HEK293T (cell line): ENCODE measurements around the gene BAZ2A.

Experiments
- BHLHE40 ChIP-seq: fragments of 450-650 bp; IDR thresholded peaks from 2 replicates; pipeline ENCODE4 v1.6.1; 2016; ENCODE audit warnings: mild to moderate bottlenecking, moderate library complexity, borderline replicate concordance
- ELF4 ChIP-seq: fragments of 450-650 bp; IDR thresholded peaks from 2 replicates; pipeline ENCODE4 v1.6.1; 2017; ENCODE audit warnings: antibody characterized with exemption
- L3MBTL2 ChIP-seq: fragments of 450-650 bp; conservative IDR thresholded peaks from 2 replicates; pipeline ENCODE4 v1.6.1; 2016; ENCODE audit warnings: mild to moderate bottlenecking
- NFRKB ChIP-seq: fragments of 450-650 bp; IDR thresholded peaks from 2 replicates; pipeline ENCODE4 v1.6.1; 2016; ENCODE audit warnings: mild to moderate bottlenecking, moderate library complexity
- SP1 ChIP-seq: fragments of 450-650 bp; IDR thresholded peaks from 2 replicates; pipeline ENCODE4 v1.6.1; 2017
- SUZ12 ChIP-seq: fragments of 450-650 bp; IDR thresholded peaks from 2 replicates; pipeline ENCODE4 v1.6.1; 2016; ENCODE audit warnings: mild to moderate bottlenecking

- TF ChIP-seq SUZ12 = no peak
- no peak for TF ChIP-seq ELF4
- TF ChIP-seq SP1 = no peak
- TF ChIP-seq L3MBTL2 = no peak
- TF ChIP-seq BHLHE40 = no peak
- TF ChIP-seq NFRKB = no peak
Measured at GRCh38 chr12:56551070-56551469, 79.1 kb downstream of the BAZ2A start.
